ENCODE results near the gene CD9. TPM values are rescaled to one million over a fixed set of nuclear protein-coding genes. Genes with fewer than 3 reads are reported as not detected.

CD9 gene
- polyA plus RNA-seq, 1 of the 3 experiments (the other 2 are of a cell fraction) = 76.6 TPM

GRCh38 chr12:6177642-6178358, 22.4 kb upstream of the CD9 start (continued):
- TF ChIP-seq, protein P1, sequence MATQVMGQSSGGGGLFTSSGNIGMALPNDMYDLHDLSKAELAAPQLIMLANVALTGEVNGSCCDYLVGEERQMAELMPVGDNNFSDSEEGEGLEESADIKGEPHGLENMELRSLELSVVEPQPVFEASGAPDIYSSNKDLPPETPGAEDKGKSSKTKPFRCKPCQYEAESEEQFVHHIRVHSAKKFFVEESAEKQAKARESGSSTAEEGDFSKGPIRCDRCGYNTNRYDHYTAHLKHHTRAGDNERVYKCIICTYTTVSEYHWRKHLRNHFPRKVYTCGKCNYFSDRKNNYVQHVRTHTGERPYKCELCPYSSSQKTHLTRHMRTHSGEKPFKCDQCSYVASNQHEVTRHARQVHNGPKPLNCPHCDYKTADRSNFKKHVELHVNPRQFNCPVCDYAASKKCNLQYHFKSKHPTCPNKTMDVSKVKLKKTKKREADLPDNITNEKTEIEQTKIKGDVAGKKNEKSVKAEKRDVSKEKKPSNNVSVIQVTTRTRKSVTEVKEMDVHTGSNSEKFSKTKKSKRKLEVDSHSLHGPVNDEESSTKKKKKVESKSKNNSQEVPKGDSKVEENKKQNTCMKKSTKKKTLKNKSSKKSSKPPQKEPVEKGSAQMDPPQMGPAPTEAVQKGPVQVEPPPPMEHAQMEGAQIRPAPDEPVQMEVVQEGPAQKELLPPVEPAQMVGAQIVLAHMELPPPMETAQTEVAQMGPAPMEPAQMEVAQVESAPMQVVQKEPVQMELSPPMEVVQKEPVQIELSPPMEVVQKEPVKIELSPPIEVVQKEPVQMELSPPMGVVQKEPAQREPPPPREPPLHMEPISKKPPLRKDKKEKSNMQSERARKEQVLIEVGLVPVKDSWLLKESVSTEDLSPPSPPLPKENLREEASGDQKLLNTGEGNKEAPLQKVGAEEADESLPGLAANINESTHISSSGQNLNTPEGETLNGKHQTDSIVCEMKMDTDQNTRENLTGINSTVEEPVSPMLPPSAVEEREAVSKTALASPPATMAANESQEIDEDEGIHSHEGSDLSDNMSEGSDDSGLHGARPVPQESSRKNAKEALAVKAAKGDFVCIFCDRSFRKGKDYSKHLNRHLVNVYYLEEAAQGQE (IDR thresholded peaks at IDR 0.05; ENCODE audit: low read depth, low read length) = no peak
- TF ChIP-seq SIN3A (IDR thresholded peaks at IDR 0.05; ENCODE audit: borderline replicate concordance, low read depth, low read length) (no peak), CTCF (IDR thresholded peaks at IDR 0.05) (no peak)

DNA sequence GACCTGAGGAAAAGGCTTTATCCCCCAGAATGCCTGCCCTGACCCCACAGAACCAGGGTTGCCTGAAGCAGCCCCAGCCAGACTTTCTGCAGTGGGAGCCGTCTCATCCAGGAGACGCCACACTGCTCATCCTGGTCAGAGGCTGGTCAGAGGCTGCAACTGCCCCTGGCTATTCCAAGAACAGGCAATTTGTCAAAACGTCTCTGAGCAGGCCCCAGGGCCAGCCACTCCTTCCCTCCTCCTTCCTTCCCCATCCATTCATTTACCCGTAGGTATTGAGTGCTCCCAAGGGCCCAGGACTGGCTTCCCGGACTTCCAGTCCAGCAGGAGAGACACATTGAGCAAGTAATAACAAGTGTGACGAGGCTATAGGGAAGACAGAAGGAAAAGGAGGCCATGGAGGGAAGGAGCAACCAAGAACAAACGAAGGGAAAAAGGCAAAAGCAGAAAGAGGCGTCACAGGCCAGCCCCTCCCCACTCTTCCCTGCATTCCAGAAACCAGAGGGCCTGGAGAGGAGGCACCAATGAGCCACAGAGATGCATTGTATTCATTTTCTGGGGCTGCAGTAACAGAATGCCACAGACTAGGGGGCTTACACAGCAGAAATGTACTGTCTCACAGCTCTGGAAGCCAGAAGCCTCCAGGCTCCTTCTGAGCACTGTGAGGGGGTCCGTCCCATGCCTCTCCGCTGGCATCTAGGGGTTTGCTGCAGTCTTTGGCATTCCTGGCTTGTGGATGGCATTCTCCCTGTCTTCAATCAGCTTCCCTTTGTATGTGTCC, 21.0 kb upstream of the CD9 start:
- H3K4me1 ChIP-seq (ENCODE audit: control insufficient read depth in 1 of 2, insufficient read depth in 2 of 2, low read depth in 1 of 2, low read length in 1 of 2) = peaks cover 10 to 42% of the 10 kb centered on the region in 2 experiments; a peak in 2 of 4 replicates
- peak overlapping the region in 1 of 2 experiments; percentile 9; a peak in 1 of 4 replicates for H3K27ac ChIP-seq (ENCODE audit: low read depth in 2 of 2, low read length in 1 of 2)
- ChIA-PET CTCF (interaction anchor here (0.8 kb wide), 1 partner anchor 140 kb away, joined by 3 read pairs; no protein-coding TSS in a partner anchor), POLR2A (no interaction called here)
- no peak overlapping the region for H3K9ac ChIP-seq
- WGBS (ENCODE audit: low lambda C conversion rate) = 79% methylated on average over 10 of the region's 10 CpGs
- H3K27me3 ChIP-seq (ENCODE audit: insufficient read depth) = no peaks in the 10 kb centered on the region
- H3K4me3 ChIP-seq (ENCODE audit: low read depth in 2 of 2, low read length in 1 of 2) = no peak overlapping the region
- no peaks in the 10 kb centered on the region for H3F3A ChIP-seq (replicated peaks; ENCODE audit: insufficient read depth)
- peak; percentile 7; the same call in 1 of the 2 replicates for TF ChIP-seq RAD21 (IDR thresholded peaks at IDR 0.05; ENCODE audit: low read length)
- TF ChIP-seq EP300 (IDR thresholded peaks at IDR 0.05; ENCODE audit: borderline replicate concordance in 1 of 2, low read depth in 1 of 2, low read length in 1 of 2) = no peak
- no peak for DNase-seq
- H3K4me2 ChIP-seq = no peak overlapping the region
- no peaks in the 10 kb centered on the region for H3K9me2 ChIP-seq
- 0 out of 2 replicates have a peak overlapping the region, but pooled peaks have one; percentile 3 for H2AFZ ChIP-seq (ENCODE audit: low read depth)
- H3K79me2 ChIP-seq (ENCODE audit: insufficient read depth) = no peaks in the 10 kb centered on the region
- no peaks in the 10 kb centered on the region for H4K20me1 ChIP-seq (ENCODE audit: insufficient read depth)
- H3K9me3 ChIP-seq = no peaks in the 10 kb centered on the region
- no peaks in the 10 kb centered on the region for H3K36me3 ChIP-seq (replicated peaks in 1 of 2; ENCODE audit: control insufficient read depth in 1 of 2, insufficient read depth in 2 of 2, low read length in 1 of 2)
